GM12892 (cell line): ENCODE measurements around the gene PAFAH1B1.

Source experiments
- DNase-seq: peaks from one replicate; pipeline ENCODE4 v3.0.0; 2011; ENCODE audit not compliant: insufficient read length
- FAIRE-seq: peaks from 2 replicates; lab custom pipeline; 2011; peaks lifted over from hg19 to GRCh38; lab: Jason Lieb, UNC
- POLR2A ChIP-seq: IDR thresholded peaks from 2 replicates; pipeline ENCODE4 v1.6.1; 2011; ENCODE audit warnings: low read depth, low read length, control low read depth
- POLR2AphosphoS5 ChIP-seq: IDR thresholded peaks from 2 replicates; pipeline ENCODE4 v1.6.1; 2011; ENCODE audit warnings: low read depth, low read length, control low read depth
- TAF1 ChIP-seq: IDR thresholded peaks from 2 replicates; pipeline ENCODE4 v1.6.1; 2011; ENCODE audit warnings: low read depth, mild to moderate bottlenecking, control low read depth, low read length, borderline replicate concordance

The PAFAH1B1 gene

DNA sequence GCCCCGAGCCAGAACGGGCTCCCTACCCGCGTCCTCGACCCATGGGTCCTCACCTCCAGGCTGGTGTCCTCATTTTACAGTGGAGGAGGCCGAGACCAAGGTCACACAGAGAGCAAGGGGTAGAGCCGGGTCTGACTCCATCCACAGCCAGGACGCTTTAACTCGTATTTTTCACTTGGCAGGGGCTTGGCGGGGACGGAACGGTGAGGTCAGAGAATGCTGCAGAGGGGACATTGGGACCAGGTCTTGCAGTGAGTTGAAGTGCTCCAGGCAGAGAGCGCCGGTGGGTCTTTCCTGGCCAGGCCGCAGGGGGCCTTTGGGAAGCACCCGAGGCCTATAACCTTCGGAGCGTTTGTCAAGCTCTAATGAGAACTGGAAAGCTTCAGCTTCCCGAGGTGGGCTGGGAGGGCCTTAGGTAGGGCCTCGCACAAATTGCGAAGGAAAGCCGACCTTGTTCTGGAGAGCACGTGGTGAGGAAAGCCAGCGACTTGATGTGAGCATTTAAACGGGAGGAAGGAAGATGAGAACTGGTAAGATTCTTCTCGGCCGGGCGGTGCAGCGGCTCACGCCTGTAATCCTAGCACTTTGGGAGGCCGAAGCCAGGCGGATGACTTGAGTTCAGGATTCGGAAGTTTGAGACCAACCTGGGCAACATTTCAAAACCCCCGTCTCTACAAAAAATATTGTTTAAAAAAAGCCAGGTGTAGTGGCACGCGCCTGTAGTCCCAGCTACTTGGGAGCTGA lies 119.0 kb downstream of the PAFAH1B1 start:
- no peak for FAIRE-seq
- TF ChIP-seq TAF1 (no peak), POLR2A (no peak), POLR2AphosphoS5 (no peak)
- DNase-seq: no peak

DNA sequence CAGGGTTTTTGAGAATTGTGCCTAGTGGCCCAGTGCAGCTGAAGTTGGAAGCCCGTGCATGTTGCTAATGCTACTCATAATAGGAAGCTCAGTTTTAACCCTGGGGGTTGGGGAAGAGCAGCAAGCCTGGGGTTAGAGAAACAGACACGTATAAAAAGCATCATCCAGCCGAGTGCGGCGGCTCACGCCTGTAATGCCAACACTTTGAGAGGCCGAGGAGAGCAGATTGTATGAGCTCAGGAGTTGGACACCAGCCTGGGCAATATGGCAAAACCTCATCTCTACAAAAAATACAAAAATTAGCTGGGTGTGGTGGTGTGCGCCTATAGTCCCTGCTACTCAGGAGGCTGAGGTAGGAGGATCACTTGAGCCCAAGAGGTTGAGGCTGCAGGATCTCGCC lies 120.4 kb downstream of the PAFAH1B1 start:
- DNase-seq (no peak), FAIRE-seq (no peak)

DNA sequence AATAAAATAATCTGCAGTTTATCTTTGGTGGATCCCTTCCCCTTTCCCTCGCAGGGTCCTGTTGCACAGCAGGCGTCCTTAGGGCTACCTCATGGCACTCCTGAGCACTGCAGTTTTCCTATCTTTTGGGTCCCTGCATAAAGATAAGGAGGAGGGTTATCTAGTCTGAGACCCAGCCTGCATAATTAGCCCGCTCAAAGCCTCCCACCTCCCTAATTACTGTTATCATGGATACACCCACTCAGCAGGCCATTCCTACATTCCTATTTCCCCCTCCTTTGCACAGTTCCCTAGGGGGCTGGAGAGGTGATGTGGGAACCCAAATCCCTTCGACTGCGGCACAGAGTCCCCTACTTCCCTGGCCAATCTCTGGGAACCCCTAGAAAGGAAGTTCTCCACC lies 123.2 kb downstream of the PAFAH1B1 start:
- DNase-seq: no peak
- no peak for FAIRE-seq
- TF ChIP-seq TAF1 (no peak), POLR2A (no peak), POLR2AphosphoS5 (no peak)

More for the DNA sequence above, 120.4 kb downstream of the PAFAH1B1 start:
- TF ChIP-seq TAF1 (no peak), POLR2AphosphoS5 (no peak), POLR2A (no peak)

- DNase-seq (no peak), FAIRE-seq (no peak)
- TF ChIP-seq POLR2A: no peak
- TF ChIP-seq POLR2AphosphoS5: no peak
- no peak for TF ChIP-seq TAF1
These were observed 124.9 kb downstream of the PAFAH1B1 start for GRCh38 chr17:2718150-2718938.

GRCh38 chr17:2719861-2720260 lies 126.4 kb downstream of the PAFAH1B1 start:
- no peak for TF ChIP-seq POLR2AphosphoS5
- no peak for TF ChIP-seq POLR2A
- TF ChIP-seq TAF1: no peak
- DNase-seq (no peak), FAIRE-seq (no peak)

- FAIRE-seq (no peak), DNase-seq (no peak)
- no peak for TF ChIP-seq TAF1
- TF ChIP-seq POLR2A: no peak
- TF ChIP-seq POLR2AphosphoS5: no peak
These were observed 128.1 kb downstream of the PAFAH1B1 start for GRCh38 chr17:2721603-2722002.

DNA sequence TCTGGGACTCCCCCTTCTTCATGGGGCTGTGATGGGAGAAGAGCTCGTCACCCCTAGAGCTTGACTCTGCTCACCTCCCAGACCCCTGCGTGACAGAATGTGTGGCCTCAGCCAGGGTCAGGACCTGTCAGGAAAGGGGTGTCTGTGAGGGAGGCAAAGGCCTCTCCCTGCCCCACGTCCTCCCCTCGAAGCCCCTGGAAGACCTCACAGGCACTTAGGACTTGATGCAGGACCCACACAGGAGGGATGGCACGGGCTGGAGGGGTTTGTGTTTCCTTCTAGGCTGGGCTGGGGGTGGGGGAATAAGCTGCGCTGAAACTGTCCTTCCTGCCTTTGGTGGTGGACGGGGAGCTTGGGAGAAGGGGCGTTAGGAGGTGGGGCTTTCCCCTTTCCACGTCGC lies 129.2 kb downstream of the PAFAH1B1 start:
- DNase-seq: no peak
- FAIRE-seq: no peak
- TF ChIP-seq POLR2AphosphoS5 (no peak), POLR2A (no peak), TAF1 (no peak)

GRCh38 chr17:2723505-2723996 lies 130.1 kb downstream of the PAFAH1B1 start:
- TF ChIP-seq POLR2A (no peak), POLR2AphosphoS5 (no peak), TAF1 (no peak)
- no peak for DNase-seq
- no peak for FAIRE-seq

DNA sequence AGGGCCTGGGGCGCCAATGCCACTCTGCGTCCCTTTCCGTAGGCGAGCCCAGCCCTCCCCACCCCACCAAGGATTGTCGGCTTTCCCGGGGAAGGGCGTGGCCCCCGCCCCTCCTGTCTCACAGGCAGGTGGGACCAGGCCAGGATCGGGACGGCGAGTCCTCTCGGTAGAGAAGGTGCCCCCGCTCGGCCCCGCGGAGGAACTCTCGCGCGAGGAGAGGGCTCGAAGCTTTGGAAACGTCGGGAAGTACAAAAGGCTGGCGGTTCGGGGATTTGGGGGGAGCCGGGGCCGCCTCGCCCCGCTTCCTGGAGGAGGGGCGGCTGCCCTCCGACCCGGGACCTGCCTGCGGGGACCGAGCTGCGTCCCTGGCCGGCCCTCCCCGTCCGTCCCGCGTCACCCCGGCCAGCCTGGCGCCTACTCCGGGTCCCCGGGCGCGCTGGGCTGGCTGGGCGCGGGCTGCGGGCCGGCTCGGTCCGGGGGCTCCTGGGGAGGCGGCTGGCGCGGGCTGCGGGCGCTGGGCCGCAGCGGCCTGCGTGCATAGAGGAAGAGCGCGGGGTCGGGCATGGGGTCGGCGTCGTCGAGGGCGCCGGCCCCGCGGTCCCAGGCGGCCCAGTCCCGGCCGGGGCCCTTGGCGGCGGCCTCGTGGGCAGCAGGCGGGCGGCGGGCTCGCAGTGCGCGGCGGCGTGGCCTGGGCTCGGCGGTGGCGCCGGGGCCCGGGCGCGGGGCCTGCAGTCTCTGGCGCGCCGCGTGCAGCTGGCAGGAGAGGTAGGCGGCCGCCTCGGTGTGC lies 130.7 kb downstream of the PAFAH1B1 start:
- DNase-seq: no peak
- FAIRE-seq: no peak

GRCh38 chr17:2724784-2725164 lies 131.3 kb downstream of the PAFAH1B1 start:
- TF ChIP-seq POLR2A (no peak), POLR2AphosphoS5 (no peak)
- no peak for FAIRE-seq
- no peak for DNase-seq

More for the DNA sequence above, 130.7 kb downstream of the PAFAH1B1 start:
- TF ChIP-seq POLR2AphosphoS5: no peak
- TF ChIP-seq TAF1: no peak
- TF ChIP-seq POLR2A: no peak

GRCh38 chr17:2730764-2731353 lies 137.4 kb downstream of the PAFAH1B1 start:
- TF ChIP-seq TAF1 (no peak), POLR2AphosphoS5 (no peak), POLR2A (no peak)
- no peak for DNase-seq
- no peak for FAIRE-seq
